Germinal center (tissue), 1 donor: ENCODE data around the gene TUBB4A.
"Not testable (repeated sequence)": the region's sequence is repeated elsewhere in the genome, so short reads cannot be mapped to it uniquely, and the experiment has no call there.

Experiments
- DNase-seq: peaks from one replicate; pipeline ENCODE4 v3.0.0; 2012; ENCODE audit warnings: mixed read lengths, low spot score

The TUBB4A gene

GRCh38 chr19:6501740-6502648 is at the start of gene TUBB4A:
Gene TUBB4A (minus strand): TSS chr19:6502309. CDS start chr19:6502212, 97 bp downstream.
- DNase-seq = peak; percentile 40

- no peak for DNase-seq
Measured at GRCh38 chr19:6551091-6551490, 49.0 kb upstream of the TUBB4A start.

- not testable (repeated sequence) for DNase-seq
Measured at GRCh38 chr19:6550679-6551078, 48.6 kb upstream of the TUBB4A start.

- DNase-seq = no peak
Measured at GRCh38 chr19:6543866-6544347, 41.8 kb upstream of the TUBB4A start.

- DNase-seq = no peak
Measured at GRCh38 chr19:6540918-6541689, 39.0 kb upstream of the TUBB4A start.

- DNase-seq = no peak
Measured at GRCh38 chr19:6539514-6539913, 37.4 kb upstream of the TUBB4A start.

- no peak for DNase-seq
Measured at GRCh38 chr19:6535558-6536137, 33.5 kb upstream of the TUBB4A start.

- DNase-seq = no peak
Measured at GRCh38 chr19:6534451-6535093, 32.5 kb upstream of the TUBB4A start.

GRCh38 chr19:6533746-6534418 is 31.8 kb upstream of the TUBB4A start:
- DNase-seq = no peak

- no peak for DNase-seq
Measured at GRCh38 chr19:6533000-6533328, 30.9 kb upstream of the TUBB4A start.

- peak; percentile 53 for DNase-seq
Measured at GRCh38 chr19:6532244-6532999, 30.3 kb upstream of the TUBB4A start.

- no peak for DNase-seq
Measured at GRCh38 chr19:6531956-6532243, 29.8 kb upstream of the TUBB4A start.

- DNase-seq = no peak
Measured at GRCh38 chr19:6531163-6531955, 29.2 kb upstream of the TUBB4A start.

- DNase-seq = peak; percentile 80
Measured at GRCh38 chr19:6530386-6531162, 28.5 kb upstream of the TUBB4A start, which contains the start of gene TNFSF9. Gene TNFSF9 (plus strand): TSS chr19:6531026. CDS start chr19:6531037, 11 bp downstream.

GRCh38 chr19:6529937-6530385 is 27.9 kb upstream of the TUBB4A start:
- no peak for DNase-seq

GRCh38 chr19:6529351-6529750 is 27.2 kb upstream of the TUBB4A start:
- DNase-seq = no peak

GRCh38 chr19:6528544-6529121 is 26.5 kb upstream of the TUBB4A start:
- DNase-seq = peak; percentile 72

GRCh38 chr19:6527893-6528543 is 25.9 kb upstream of the TUBB4A start:
- DNase-seq = peak; percentile 85
